T-helper 2 cell (primary cell): ENCODE measurements around the gene FAM24B.
A peak's percentile ranks its signal among the peaks of the same experiment; 100 is the strongest.
"Not testable (repeated sequence)": the region's sequence is repeated elsewhere in the genome, so short reads cannot be mapped to it uniquely, and the experiment has no call there.

Source experiments
- DNase-seq, 5 experiments: peaks; one replicate each; pipeline versions ENCODE4 v3.0.0 to v3.0.0-alpha.2; 2012 to 2022
- total RNA-seq, 2 donors: gene quantifications; one replicate each; lab custom pipeline; 2026; lab: John Stamatoyannopoulos, UW

The FAM24B gene
- total RNA-seq: 2.5 to 4.5 reads per million in 2 donors

- DNase-seq: peak; percentile 79 to 97 (median 93)
Observed at GRCh38 chr10:122879339-122880273, at the start of gene FAM24B. Gene FAM24B (minus strand): TSS chr10:122879581. CDS start chr10:122850515, 29,066 bp downstream.

GRCh38 chr10:122915700-122916099, 36.3 kb upstream of the FAM24B start:
- no peak for DNase-seq

GRCh38 chr10:122911889-122912484, 32.6 kb upstream of the FAM24B start:
- peak in 3 of 5 experiments; percentile 30 to 46 (median 32) for DNase-seq

GRCh38 chr10:122910310-122910709, 30.9 kb upstream of the FAM24B start, which contains the start of gene FAM24A:
Gene FAM24A (plus strand): TSS chr10:122910610. CDS start chr10:122911635, 1,025 bp downstream.
- no peak for DNase-seq

- DNase-seq: not testable (repeated sequence)
Observed at GRCh38 chr10:122903861-122904260, 24.5 kb upstream of the FAM24B start.

GRCh38 chr10:122894261-122894944, 15.0 kb upstream of the FAM24B start:
- no peak for DNase-seq

- DNase-seq: no peak
Observed at GRCh38 chr10:122884166-122884565, 4.8 kb upstream of the FAM24B start.

- peak in 1 of 5 experiments; percentile 53 for DNase-seq
Observed at GRCh38 chr10:122882766-122883165, 3.4 kb upstream of the FAM24B start.

- DNase-seq: peak in 1 of 5 experiments; percentile 60
Observed at GRCh38 chr10:122878799-122879338, 512 bp downstream of the FAM24B start.

- DNase-seq: peak in 1 of 5 experiments; percentile 29
Observed at GRCh38 chr10:122877264-122877663, 2.1 kb downstream of the FAM24B start.

GRCh38 chr10:122876467-122876855, 2.9 kb downstream of the FAM24B start:
- no peak for DNase-seq

GRCh38 chr10:122875843-122876466, 3.4 kb downstream of the FAM24B start:
- no peak for DNase-seq

- not testable (repeated sequence) for DNase-seq
Observed at GRCh38 chr10:122871947-122872346, 7.4 kb downstream of the FAM24B start.

GRCh38 chr10:122868768-122869167, 10.6 kb downstream of the FAM24B start:
- not testable (repeated sequence) for DNase-seq

- DNase-seq: not testable (repeated sequence)
Observed at GRCh38 chr10:122866757-122867482, 12.5 kb downstream of the FAM24B start.

- DNase-seq: no peak
Observed at GRCh38 chr10:122864901-122865300, 14.5 kb downstream of the FAM24B start.

GRCh38 chr10:122864194-122864592, 15.2 kb downstream of the FAM24B start:
- DNase-seq: no peak

- DNase-seq: no peak
Observed at GRCh38 chr10:122863216-122864193, 15.9 kb downstream of the FAM24B start.

- no peak for DNase-seq
Observed at GRCh38 chr10:122861711-122862161, 17.6 kb downstream of the FAM24B start.

- no peak for DNase-seq
Observed at GRCh38 chr10:122859527-122859926, 19.9 kb downstream of the FAM24B start.
